Neural progenitor cell (in vitro differentiated cells): ENCODE results near the gene TFB2M.

Experiments used
- CTCF ChIP-seq: fragments of 200-600 bp; sonication (generic); IDR thresholded peaks from 2 replicates; pipeline ENCODE4 v1.5.1; 2017; ENCODE audit warnings: antibody characterized with exemption, mild to moderate bottlenecking
- EZH2 ChIP-seq: fragments of 200-600 bp; sonication (generic); IDR thresholded peaks from 2 replicates; pipeline ENCODE4 v1.6.1; 2017; ENCODE audit warnings: antibody characterized with exemption, mild to moderate bottlenecking, moderate library complexity

- TF ChIP-seq CTCF (no peak), EZH2 (no peak)
These were observed 22.2 kb upstream of the TFB2M start for GRCh38 chr1:246588159-246588721.
